Common myeloid progenitor, CD34-positive (primary cell): ENCODE measurements around the gene CD96.

ENCODE experiments used
- CTCF ChIA-PET: fragments of 350-600 bp; sonication (Branson Sonifier 250); formaldehyde crosslinking; loops from one replicate; lab custom pipeline; 2021; ENCODE audit warnings: antibody characterized with exemption; lab: Charles Lee
- POLR2A ChIA-PET: fragments of 350-600 bp; sonication (Branson Sonifier 250); formaldehyde crosslinking; loops from one replicate; lab custom pipeline; 2021; ENCODE audit warnings: antibody characterized with exemption; lab: Charles Lee
- DNase-seq, 3 donors: peaks; one replicate each; pipeline versions ENCODE4 v3.0.0 to v3.0.0-alpha.2; 2013
- H3K27ac ChIP-seq, 2 experiments: 1 replicate in 1 of 2; 2 replicates in 1 of 2; pipeline ENCODE4 v1.7.0; 2013; ENCODE audit warnings: inconsistent platforms in 2 of 2, low read length in 2 of 2, mild to moderate bottlenecking in 2 of 2, low read depth in 1 of 2, moderate library complexity in 1 of 2; ENCODE audit not compliant: severe bottlenecking in 2 of 2, insufficient read depth in 1 of 2, poor library complexity in 1 of 2
- H3K27me3 ChIP-seq, 5 experiments: replicated peaks in 2 of 5; 1 replicate in 3 of 5; 2 replicates in 2 of 5; pipeline versions ENCODE4 v1.6.1 to v1.7.0; 2013; ENCODE audit warnings: low read length in 4 of 5, mild to moderate bottlenecking in 2 of 5, moderate library complexity in 2 of 5, inconsistent platforms in 1 of 5; ENCODE audit not compliant: insufficient read depth in 5 of 5, control insufficient read depth in 4 of 5
- H3K36me3 ChIP-seq, 4 experiments: 1 replicate in 2 of 4; 2 replicates in 2 of 4; pipeline versions ENCODE4 v1.6.1 to v1.7.0; 2013; ENCODE audit warnings: low read length in 3 of 4, control low read depth in 1 of 4, mild to moderate bottlenecking in 1 of 4; ENCODE audit not compliant: control insufficient read depth in 4 of 4, insufficient read depth in 4 of 4
- H3K4me1 ChIP-seq, 4 experiments: 1 replicate in 3 of 4; 2 replicates in 1 of 4; pipeline versions ENCODE4 v1.6.1 to v1.7.1; 2013; ENCODE audit warnings: low read length in 3 of 4, mild to moderate bottlenecking in 3 of 4, control low read depth in 1 of 4, inconsistent platforms in 1 of 4, moderate library complexity in 1 of 4; ENCODE audit not compliant: control insufficient read depth in 4 of 4, insufficient read depth in 4 of 4; ENCODE audit errors: control extremely low read depth in 1 of 4
- H3K4me3 ChIP-seq, 7 experiments: 1 replicate in 4 of 7; 2 replicates in 3 of 7; pipeline versions ENCODE4 v1.5.1 to v1.7.0; 2013; ENCODE audit warnings: mild to moderate bottlenecking in 7 of 7, low read length in 6 of 7, moderate library complexity in 6 of 7, inconsistent platforms in 2 of 7, low read depth in 2 of 7, control low read depth in 1 of 7; ENCODE audit not compliant: insufficient read depth in 4 of 7, control insufficient read depth in 1 of 7; ENCODE audit errors: extremely low read depth in 1 of 7
- H3K9me3 ChIP-seq, 5 experiments: 1 replicate in 4 of 5; 2 replicates in 1 of 5; pipeline versions ENCODE4 v1.6.1 to v1.7.1; 2013; ENCODE audit warnings: low read length in 4 of 5, mild to moderate bottlenecking in 2 of 5, inconsistent platforms in 1 of 5, low read depth in 1 of 5, moderate library complexity in 1 of 5; ENCODE audit not compliant: control insufficient read depth in 4 of 5, insufficient read depth in 2 of 5; ENCODE audit errors: control extremely low read depth in 1 of 5
- WGBS: methylation state at CpG from one replicate; pipeline ENCODE4 v1.1.5; 2013; ENCODE audit not compliant: insufficient coverage; 5-methylcytosine and 5-hydroxymethylcytosine counted together

CD96 gene

DNA sequence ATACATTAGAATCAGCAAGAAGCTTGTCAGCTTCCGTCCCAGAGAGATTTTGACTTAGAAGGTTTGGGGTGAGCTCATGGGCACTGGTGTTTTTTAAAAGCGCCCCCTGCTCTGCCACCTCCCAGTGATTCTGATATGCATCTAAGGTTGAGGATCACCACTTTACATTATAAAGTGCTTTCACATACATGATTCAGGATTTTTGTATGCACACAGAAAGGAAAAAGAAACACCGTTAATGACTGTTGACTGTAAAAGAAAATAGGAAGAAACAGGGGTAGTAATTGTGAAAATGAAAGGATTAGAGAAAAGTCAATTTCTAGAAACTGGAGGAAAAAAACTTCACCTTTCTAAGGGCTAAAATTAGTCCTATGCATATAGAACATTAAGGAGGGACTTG lies 158.1 kb downstream of the CD96 start:
- Histone ChIP-seq H3K4me1 (peaks cover 0 to 3% (median 0%) of the 10 kb centered on the region in 4 experiments), H3K27ac (no peak overlapping the region), H3K4me3 (no peak overlapping the region), H3K36me3 (no peaks in the 10 kb centered on the region), H3K27me3 (no peaks in the 10 kb centered on the region), H3K9me3 (no peaks in the 10 kb centered on the region)
- no peak for DNase-seq
- 0% methylated on average over 1 of the region's 3 CpGs for WGBS
- POLR2A ChIA-PET, result no interaction called here
- CTCF ChIA-PET, result interaction anchor here (1.0 to 2.3 kb wide), 5 partner anchors 9 to 159 kb away, joined by 3 to 12 read pairs (median 8); partner anchors contain the start of gene PHLDB2

DNA sequence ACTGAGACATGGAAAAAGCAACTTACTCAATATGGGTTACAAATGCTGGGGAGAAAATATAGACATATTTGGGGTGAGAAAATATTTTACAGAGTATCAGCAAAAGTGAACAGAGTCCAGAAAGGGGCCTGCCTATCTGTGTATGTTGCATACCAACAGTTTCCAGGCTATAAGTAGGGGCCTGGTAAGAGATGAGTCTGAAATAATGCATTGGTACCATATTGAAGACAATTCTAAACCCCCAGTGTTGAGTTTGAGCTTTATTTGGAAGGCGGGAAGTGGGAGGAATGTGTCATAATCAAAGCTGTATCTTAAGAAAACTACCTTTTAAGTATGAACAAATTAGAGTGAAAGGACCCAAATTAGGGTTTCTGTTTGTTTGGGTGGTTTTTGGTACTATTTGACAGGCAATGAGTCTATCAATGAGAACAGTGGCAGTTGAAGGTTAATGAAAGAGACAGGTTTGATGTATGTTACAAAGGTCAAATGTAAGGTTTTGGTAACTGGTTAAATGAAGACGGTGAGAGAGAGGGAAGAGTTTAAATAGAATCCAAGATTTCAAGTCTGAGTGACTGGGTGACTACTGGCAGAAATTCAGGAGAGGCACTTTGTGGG lies 159.4 kb downstream of the CD96 start:
- POLR2A ChIA-PET, result no interaction called here

More for the DNA sequence above, 159.4 kb downstream of the CD96 start:
- Histone ChIP-seq H3K4me1 (no peaks in the 10 kb centered on the region), H3K27ac (no peak overlapping the region), H3K9me3 (no peaks in the 10 kb centered on the region), H3K27me3 (no peaks in the 10 kb centered on the region), H3K36me3 (no peaks in the 10 kb centered on the region), H3K4me3 (no peak overlapping the region)
- no peak for DNase-seq
- WGBS, result 93% methylated on average over 2 of the region's 2 CpGs
- CTCF ChIA-PET, result interaction anchor here (0.9 to 1.9 kb wide), 2 partner anchors 31 to 32 kb away, joined by 3 to 4 read pairs; no protein-coding TSS in a partner anchor
